Breast epithelium (tissue), 3 donors: ENCODE results near the gene YKT6.

ENCODE experiments used
- POLR2A ChIP-seq: fragments of 450-650 bp; IDR thresholded peaks from one replicate; pipeline ENCODE4 v1.6.1; 2016; ENCODE audit warnings: antibody characterized with exemption, mild to moderate bottlenecking, moderate library complexity
- POLR2AphosphoS5 ChIP-seq, 3 donors: sonication (generic); formaldehyde crosslinking; IDR thresholded peaks; one replicate each; pipeline ENCODE4 v1.6.1; 2017; ENCODE audit warnings: antibody characterized with exemption in 3 of 3

GRCh38 chr7:44228571-44229350 lies 28.0 kb downstream of the YKT6 start:
- TF ChIP-seq POLR2AphosphoS5 (IDR thresholded peaks at IDR 0.05) (no peak), POLR2A (no peak)
